ENCODE data around the gene MEAF6. TPM values are rescaled to one million over a fixed set of nuclear protein-coding genes. Genes with fewer than 3 reads are reported as not detected.
A peak's percentile ranks its signal among the peaks of the same experiment; 100 is the strongest.

Gene MEAF6
- total and polyA plus RNA-seq, 8 donors, result 47.7 to 94.7 (median 85.5) TPM

GRCh38 chr1:37465593-37466517, 48.7 kb downstream of the MEAF6 start:
- peak; percentile 64 for ATAC-seq
- DNase-seq, result no peak
- no peaks in the 10 kb centered on the region for H3K36me3 ChIP-seq
- TF ChIP-seq, protein P1, sequence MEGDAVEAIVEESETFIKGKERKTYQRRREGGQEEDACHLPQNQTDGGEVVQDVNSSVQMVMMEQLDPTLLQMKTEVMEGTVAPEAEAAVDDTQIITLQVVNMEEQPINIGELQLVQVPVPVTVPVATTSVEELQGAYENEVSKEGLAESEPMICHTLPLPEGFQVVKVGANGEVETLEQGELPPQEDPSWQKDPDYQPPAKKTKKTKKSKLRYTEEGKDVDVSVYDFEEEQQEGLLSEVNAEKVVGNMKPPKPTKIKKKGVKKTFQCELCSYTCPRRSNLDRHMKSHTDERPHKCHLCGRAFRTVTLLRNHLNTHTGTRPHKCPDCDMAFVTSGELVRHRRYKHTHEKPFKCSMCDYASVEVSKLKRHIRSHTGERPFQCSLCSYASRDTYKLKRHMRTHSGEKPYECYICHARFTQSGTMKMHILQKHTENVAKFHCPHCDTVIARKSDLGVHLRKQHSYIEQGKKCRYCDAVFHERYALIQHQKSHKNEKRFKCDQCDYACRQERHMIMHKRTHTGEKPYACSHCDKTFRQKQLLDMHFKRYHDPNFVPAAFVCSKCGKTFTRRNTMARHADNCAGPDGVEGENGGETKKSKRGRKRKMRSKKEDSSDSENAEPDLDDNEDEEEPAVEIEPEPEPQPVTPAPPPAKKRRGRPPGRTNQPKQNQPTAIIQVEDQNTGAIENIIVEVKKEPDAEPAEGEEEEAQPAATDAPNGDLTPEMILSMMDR (IDR thresholded peaks at IDR 0.05), result no peak
- intact Hi-C loops (cut with DNase I), result no loop called here
- peaks cover 0 to 2% of the 10 kb centered on the region in 2 donors for H3K4me1 ChIP-seq
- no peak overlapping the region for H3K4me3 ChIP-seq
- H3K27ac ChIP-seq, result no peak overlapping the region
- H3K27me3 ChIP-seq, result no peaks in the 10 kb centered on the region
- no peaks in the 10 kb centered on the region for H3K9me3 ChIP-seq

DNA sequence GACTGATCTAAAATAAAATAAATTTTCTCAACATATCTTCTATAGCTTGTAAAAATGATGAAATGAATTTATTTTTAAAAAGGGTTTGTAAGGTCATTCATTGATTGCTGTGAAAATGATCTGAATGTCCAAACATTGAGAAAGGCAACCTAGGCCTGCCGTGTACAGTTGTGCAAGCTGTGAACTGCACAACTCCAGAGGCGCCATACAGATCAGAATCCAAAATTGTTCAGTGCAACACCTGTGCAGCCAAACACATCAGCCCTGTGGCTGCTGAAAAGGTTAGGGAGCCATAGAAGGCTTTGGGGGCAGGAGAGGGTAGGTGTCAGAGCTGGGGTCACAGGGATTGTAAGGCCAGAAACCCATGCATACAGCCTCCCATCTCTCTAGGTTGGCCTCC, 50.1 kb downstream of the MEAF6 start:
- ATAC-seq (no peak), DNase-seq (no peak)
- Histone ChIP-seq H3K4me1 (no peaks in the 10 kb centered on the region), H3K27me3 (no peaks in the 10 kb centered on the region), H3K4me3 (no peak overlapping the region), H3K9me3 (no peaks in the 10 kb centered on the region), H3K36me3 (no peaks in the 10 kb centered on the region), H3K27ac (no peak overlapping the region)
- intact Hi-C loops (cut with DNase I), result no loop called here
- TF ChIP-seq, protein P1 (IDR thresholded peaks at IDR 0.05), result no peak

DNA sequence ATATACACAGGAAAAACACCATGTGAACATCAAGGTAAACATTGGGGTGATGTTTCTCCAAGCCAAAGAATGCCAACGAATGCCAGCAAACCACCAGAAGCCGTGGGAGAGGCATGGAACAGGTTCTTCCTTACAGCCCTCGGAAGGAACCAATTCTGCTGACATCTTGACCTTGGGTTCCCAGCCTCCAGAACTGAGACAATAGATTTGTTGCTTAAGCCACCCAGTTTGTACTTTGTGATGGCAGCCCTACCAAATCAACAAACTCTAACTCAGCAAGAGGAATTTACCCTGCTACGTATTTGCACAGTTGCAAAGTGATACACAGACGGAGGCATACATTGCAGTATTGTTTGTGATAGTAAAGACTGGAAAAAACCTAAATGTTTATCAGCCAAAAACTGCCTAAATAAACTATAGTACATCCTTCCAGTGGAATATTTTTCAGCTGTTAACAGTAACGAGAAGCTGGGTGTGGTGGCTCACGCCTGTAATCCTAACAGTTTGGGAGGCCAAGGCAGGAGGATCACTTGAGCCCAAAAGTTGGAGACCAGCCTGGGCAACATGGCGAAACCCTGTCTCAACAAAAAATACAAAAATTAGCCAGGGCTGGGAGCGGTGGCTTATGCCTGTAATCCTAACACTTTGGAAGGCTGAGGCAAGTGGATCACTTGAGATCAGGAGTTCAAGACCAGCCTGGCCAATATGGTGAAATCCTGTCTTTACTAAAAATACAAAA, 52.7 kb downstream of the MEAF6 start:
- DNase-seq (no peak), ATAC-seq (no peak)
- Histone ChIP-seq H3K4me3 (no peak overlapping the region), H3K27ac (no peak overlapping the region), H3K4me1 (no peaks in the 10 kb centered on the region), H3K9me3 (no peaks in the 10 kb centered on the region), H3K27me3 (no peaks in the 10 kb centered on the region), H3K36me3 (no peaks in the 10 kb centered on the region)
- intact Hi-C loops (cut with DNase I), result no loop called here
- TF ChIP-seq, protein P1 (IDR thresholded peaks at IDR 0.05), result no peak

- H3K36me3 ChIP-seq, result no peaks in the 10 kb centered on the region
- H3K4me1 ChIP-seq, result peaks cover 0 to 10% of the 10 kb centered on the region in 2 donors
- intact Hi-C loops (cut with DNase I), result loop anchor here in 1 of 2 donors (10.0 kb wide), 1 partner anchor 226 kb away; no protein-coding TSS in a partner anchor
- H3K4me3 ChIP-seq, result no peak overlapping the region
- no peaks in the 10 kb centered on the region for H3K9me3 ChIP-seq
- ATAC-seq (no peak), DNase-seq (no peak)
- no peak overlapping the region for H3K27ac ChIP-seq
- TF ChIP-seq, protein P1 (IDR thresholded peaks at IDR 0.05), result no peak
- H3K27me3 ChIP-seq, result no peaks in the 10 kb centered on the region
Measured at GRCh38 chr1:37458551-37458950, 56.0 kb downstream of the MEAF6 start.

GRCh38 chr1:37456614-37457013, 58.0 kb downstream of the MEAF6 start:
- no peak for ATAC-seq
- intact Hi-C loops (cut with DNase I), result loop anchor here in 1 of 2 donors (10.0 kb wide), 1 partner anchor 228 kb away; no protein-coding TSS in a partner anchor
- peaks cover 0 to 10% of the 10 kb centered on the region in 2 donors for H3K4me1 ChIP-seq
- no peaks in the 10 kb centered on the region for H3K36me3 ChIP-seq
- TF ChIP-seq, protein P1 (IDR thresholded peaks at IDR 0.05), result no peak
- H3K9me3 ChIP-seq, result no peaks in the 10 kb centered on the region
- no peaks in the 10 kb centered on the region for H3K27me3 ChIP-seq
- no peak overlapping the region for H3K27ac ChIP-seq
- DNase-seq, result no peak
- H3K4me3 ChIP-seq, result no peak overlapping the region

Measured in left lung (tissue), 10 donors.